Stimulated activated CD4-positive, alpha-beta T cell treated with anti-CD3 and anti-CD28 coated beads, Interleukin-4, amount 100 ng/mL, for 1 hour (primary cell): Measurements from ENCODE around the gene PDIA4.
"Not testable (repeated sequence)": the region's sequence is repeated elsewhere in the genome, so short reads cannot be mapped to it uniquely, and the experiment has no call there.

ENCODE experiments used
- DNase-seq: peaks from one replicate; pipeline ENCODE4 v3.0.0-alpha.2; 2020

Gene PDIA4

GRCh38 chr7:149002604-149003003 lies 25.7 kb downstream of the PDIA4 start:
- DNase-seq, result no peak

- no peak for DNase-seq
Observed at GRCh38 chr7:149001427-149002068, 26.8 kb downstream of the PDIA4 start.

GRCh38 chr7:149000961-149001360 lies 27.3 kb downstream of the PDIA4 start:
- no peak for DNase-seq

- DNase-seq, result no peak
Observed at GRCh38 chr7:148999192-148999591, 29.1 kb downstream of the PDIA4 start.

GRCh38 chr7:148997497-148997896 lies 30.8 kb downstream of the PDIA4 start:
- DNase-seq, result no peak

GRCh38 chr7:148994576-148994975 lies 33.7 kb downstream of the PDIA4 start:
- no peak for DNase-seq

- no peak for DNase-seq
Observed at GRCh38 chr7:148993193-148993592, 35.1 kb downstream of the PDIA4 start.

- DNase-seq, result no peak
Observed at GRCh38 chr7:148991536-148991935, 36.8 kb downstream of the PDIA4 start.

- no peak for DNase-seq
Observed at GRCh38 chr7:148987751-148988512, 40.4 kb downstream of the PDIA4 start.

GRCh38 chr7:148987010-148987750 lies 41.1 kb downstream of the PDIA4 start:
- peak; percentile 67 for DNase-seq

GRCh38 chr7:148986742-148987009 lies 41.6 kb downstream of the PDIA4 start:
- DNase-seq, result no peak

GRCh38 chr7:148983200-148984146 lies 44.8 kb downstream of the PDIA4 start:
- DNase-seq, result peak; percentile 82

GRCh38 chr7:148982654-148983199 lies 45.6 kb downstream of the PDIA4 start:
- DNase-seq, result no peak

- no peak for DNase-seq
Observed at GRCh38 chr7:148979827-148980226, 48.5 kb downstream of the PDIA4 start.

- DNase-seq, result not testable (repeated sequence)
Observed at GRCh38 chr7:148979072-148979471, 49.2 kb downstream of the PDIA4 start.

GRCh38 chr7:148978091-148978490 lies 50.2 kb downstream of the PDIA4 start:
- DNase-seq, result no peak

GRCh38 chr7:148975896-148976295 lies 52.4 kb downstream of the PDIA4 start:
- DNase-seq, result no peak

GRCh38 chr7:148973256-148973655 lies 55.0 kb downstream of the PDIA4 start:
- no peak for DNase-seq

- no peak for DNase-seq
Observed at GRCh38 chr7:148972375-148972774, 55.9 kb downstream of the PDIA4 start.

- no peak for DNase-seq
Observed at GRCh38 chr7:148967602-148968001, 60.7 kb downstream of the PDIA4 start.

- DNase-seq, result no peak
Observed at GRCh38 chr7:148967032-148967372, 61.3 kb downstream of the PDIA4 start.

GRCh38 chr7:148964483-148965267 lies 63.6 kb downstream of the PDIA4 start:
- DNase-seq, result no peak
